ENCODE measurements around the gene NES.
A peak's percentile ranks its signal among the peaks of the same experiment; 100 is the strongest.

The NES gene

GRCh38 chr1:156714830-156715229 lies 37.6 kb upstream of the NES start:
- no peak overlapping the region for H3K4me3 ChIP-seq (ENCODE audit: low read length)
- TF ChIP-seq CTCF (conservative IDR thresholded peaks at IDR 0.05; ENCODE audit: low read length) = no peak
- DNase-seq (ENCODE audit: low read depth) = no peak

GRCh38 chr1:156712626-156713025 lies 35.4 kb upstream of the NES start:
- TF ChIP-seq CTCF (conservative IDR thresholded peaks at IDR 0.05; ENCODE audit: low read length) = no peak

GRCh38 chr1:156711011-156711817 lies 34.0 kb upstream of the NES start:
- no peak overlapping the region for H3K4me3 ChIP-seq (ENCODE audit: low read length)
- no peak for DNase-seq (ENCODE audit: low read depth)
- TF ChIP-seq CTCF (conservative IDR thresholded peaks at IDR 0.05; ENCODE audit: low read length) = no peak

More at GRCh38 chr1:156712626-156713025, 35.4 kb upstream of the NES start:
- peak; percentile 48 for DNase-seq (ENCODE audit: low read depth)
- no peak overlapping the region for H3K4me3 ChIP-seq (ENCODE audit: low read length)

GRCh38 chr1:156709757-156710489 lies 32.7 kb upstream of the NES start:
- TF ChIP-seq CTCF (conservative IDR thresholded peaks at IDR 0.05; ENCODE audit: low read length) = no peak
- H3K4me3 ChIP-seq (ENCODE audit: low read length) = no peak overlapping the region
- peak; percentile 80 for DNase-seq (ENCODE audit: low read depth)

GRCh38 chr1:156709031-156709430 lies 31.8 kb upstream of the NES start:
- TF ChIP-seq CTCF (conservative IDR thresholded peaks at IDR 0.05; ENCODE audit: low read length) = no peak
- H3K4me3 ChIP-seq (ENCODE audit: low read length) = no peak overlapping the region
- no peak for DNase-seq (ENCODE audit: low read depth)

- peak; percentile 49 for DNase-seq (ENCODE audit: low read depth)
Measured at GRCh38 chr1:156708218-156708661, 31.0 kb upstream of the NES start.

More at GRCh38 chr1:156708218-156708661, 31.0 kb upstream of the NES start:
- peak overlapping the region; percentile 33 for H3K4me3 ChIP-seq (ENCODE audit: low read length)
- no peak for TF ChIP-seq CTCF (conservative IDR thresholded peaks at IDR 0.05; ENCODE audit: low read length)

Data from AG10803 (cell line).